AG09309 (cell line): ENCODE data around the gene PPP1R11.

ENCODE experiments used
- DNase-seq: peaks from one replicate; pipeline ENCODE4 v3.0.0-alpha.2; 2010; ENCODE audit warnings: low read depth
- H3K4me3 ChIP-seq: 2 replicates; pipeline ENCODE4 v1.5.1; 2011; ENCODE audit warnings: mild to moderate bottlenecking, low read depth, low read length, moderate library complexity; ENCODE audit not compliant: control insufficient read depth
- CTCF ChIP-seq: IDR thresholded peaks from 2 replicates; pipeline ENCODE4 v1.5.1; 2011; ENCODE audit warnings: mild to moderate bottlenecking, low read depth, low read length, inconsistent platforms; ENCODE audit not compliant: insufficient read depth, control insufficient read depth; ENCODE audit errors: missing control alignments

The PPP1R11 gene

GRCh38 chr6:30042914-30043313 lies 24.1 kb upstream of the PPP1R11 start:
- DNase-seq, result no peak
- no peak overlapping the region for H3K4me3 ChIP-seq
- TF ChIP-seq CTCF, result no peak

- no peak overlapping the region for H3K4me3 ChIP-seq
- DNase-seq, result no peak
- TF ChIP-seq CTCF, result no peak
Observed at GRCh38 chr6:30043744-30044143, 23.3 kb upstream of the PPP1R11 start.

GRCh38 chr6:30044630-30045029 lies 22.4 kb upstream of the PPP1R11 start:
- no peak for TF ChIP-seq CTCF
- no peak overlapping the region for H3K4me3 ChIP-seq
- DNase-seq, result peak; percentile 42

- no peak for TF ChIP-seq CTCF
- DNase-seq, result no peak
- no peak overlapping the region for H3K4me3 ChIP-seq
Observed at GRCh38 chr6:30047220-30047619, 19.8 kb upstream of the PPP1R11 start.

GRCh38 chr6:30053682-30054081 lies 13.3 kb upstream of the PPP1R11 start:
- no peak for TF ChIP-seq CTCF
- no peak overlapping the region for H3K4me3 ChIP-seq
- no peak for DNase-seq

DNA sequence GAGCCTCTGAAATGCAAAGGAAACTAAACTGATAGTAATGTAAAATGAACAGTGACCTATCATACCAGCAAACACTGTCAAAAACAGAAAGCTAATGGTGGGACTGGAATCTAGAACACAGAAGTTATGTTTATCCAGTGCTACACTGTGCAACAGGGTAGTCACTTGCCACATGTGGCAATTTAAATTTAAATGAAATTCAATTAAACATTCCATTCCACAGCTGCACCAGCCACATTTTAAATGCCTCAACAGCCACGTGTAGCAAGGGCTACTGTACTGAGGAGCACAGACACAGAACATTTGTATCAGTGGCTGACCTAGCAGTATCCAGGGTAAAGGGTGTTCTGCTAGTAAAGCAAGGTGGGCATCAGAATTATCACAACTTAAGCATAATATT lies 11.5 kb upstream of the PPP1R11 start:
- DNase-seq, result no peak
- no peak overlapping the region for H3K4me3 ChIP-seq
- no peak for TF ChIP-seq CTCF

GRCh38 chr6:30060606-30061091 lies 6.3 kb upstream of the PPP1R11 start:
- TF ChIP-seq CTCF, result no peak
- DNase-seq, result no peak
- H3K4me3 ChIP-seq, result peak overlapping the region; percentile 88
